Vagina (tissue), 2 donors: ENCODE data around the gene MTO1. TPM values are rescaled to one million over a fixed set of nuclear protein-coding genes. Genes with fewer than 3 reads are reported as not detected.
"Not testable (repeated sequence)": the region's sequence is repeated elsewhere in the genome, so short reads cannot be mapped to it uniquely, and the experiment has no call there.

Source experiments
- DNase-seq, 2 donors: peaks; one replicate each; pipeline ENCODE4 v3.0.0-alpha.2; 2017; ENCODE audit errors: extremely low spot score in 2 of 2
- H3K27ac ChIP-seq: fragments of 200-600 bp; sonication (generic); one replicate; pipeline ENCODE4 v1.5.1; 2019
- H3K27me3 ChIP-seq: fragments of 200-600 bp; sonication (generic); one replicate; pipeline ENCODE4 v1.5.1; 2019
- H3K36me3 ChIP-seq, 2 donors: fragments of 200-600 bp; sonication (generic); one replicate each; pipeline ENCODE4 v1.5.1; 2017 to 2019
- H3K4me1 ChIP-seq: fragments of 200-600 bp; sonication (generic); one replicate; pipeline ENCODE4 v1.5.1; 2019
- H3K4me3 ChIP-seq, 2 donors: fragments of 200-600 bp; sonication (generic); 1 replicate in 1 of 2; 2 replicates in 1 of 2; pipeline ENCODE4 v1.5.1; 2016 to 2019
- H3K9me3 ChIP-seq: fragments of 200-600 bp; sonication (generic); one replicate; pipeline ENCODE4 v1.5.1; 2019
- CTCF ChIP-seq, 3 experiments: fragments of 450-650 bp in 2 of 3; fragments of 200-600 bp in 1 of 3; sonication (generic) in 1 of 3; IDR thresholded peaks; one replicate each; pipeline ENCODE4 v1.5.1; 2017 to 2019; ENCODE audit warnings: antibody characterized with exemption in 3 of 3, mild to moderate bottlenecking in 2 of 3, moderate library complexity in 2 of 3
- POLR2A ChIP-seq, 2 donors: fragments of 450-650 bp; IDR thresholded peaks; one replicate each; pipeline ENCODE4 v1.6.1; 2017; ENCODE audit warnings: antibody characterized with exemption in 2 of 2, mild to moderate bottlenecking in 2 of 2, moderate library complexity in 2 of 2
- POLR2AphosphoS5 ChIP-seq, 2 donors: sonication (generic); formaldehyde crosslinking; IDR thresholded peaks; one replicate each; pipeline ENCODE4 v1.9.0; 2017; ENCODE audit warnings: antibody characterized with exemption in 2 of 2, mild to moderate bottlenecking in 2 of 2, low read depth in 1 of 2; ENCODE audit not compliant: insufficient read depth in 1 of 2
- intact Hi-C: fragments of 100-400 bp; cut with DNase I; formaldehyde crosslinking; loops from one replicate; pipeline ENCODE4 v1.15.1; 2023
- total RNA-seq: library from RNA; depleted of rRNA; stranded (reverse); fragments of >200 nt; gene quantifications from one replicate; pipeline ENCODE4 v1.2.3, GENCODE V29; 2016

MTO1 gene
- total RNA-seq, 1 donor from 2014 or later: 26.0 TPM

- H3K4me3 ChIP-seq: no peak overlapping the region
- no peak for DNase-seq
- no peaks in the 10 kb centered on the region for H3K4me1 ChIP-seq
- H3K9me3 ChIP-seq: no peaks in the 10 kb centered on the region
- no peaks in the 10 kb centered on the region for H3K27me3 ChIP-seq
- H3K27ac ChIP-seq: no peak overlapping the region
- peaks cover 0 to 47% of the 10 kb centered on the region in 2 donors for H3K36me3 ChIP-seq
- no peak for TF ChIP-seq CTCF (IDR thresholded peaks at IDR 0.05)
- no peak for TF ChIP-seq POLR2AphosphoS5 (IDR thresholded peaks at IDR 0.05; ENCODE audit: insufficient read depth in 1 of 2, low read depth in 1 of 2)
- no peak for TF ChIP-seq POLR2A (IDR thresholded peaks at IDR 0.05)
- intact Hi-C loops: no loop called here
Observed at GRCh38 chr6:73504160-73504559, 42.6 kb downstream of the MTO1 start.

- no peaks in the 10 kb centered on the region for H3K9me3 ChIP-seq
- intact Hi-C loops: no loop called here
- no peak for DNase-seq
- H3K36me3 ChIP-seq: peaks cover 0 to 37% of the 10 kb centered on the region in 2 donors
- no peaks in the 10 kb centered on the region for H3K27me3 ChIP-seq
- TF ChIP-seq POLR2A (IDR thresholded peaks at IDR 0.05) (no peak), CTCF (IDR thresholded peaks at IDR 0.05) (no peak)
- H3K27ac ChIP-seq: no peak overlapping the region
- H3K4me3 ChIP-seq: no peak overlapping the region
- no peaks in the 10 kb centered on the region for H3K4me1 ChIP-seq
Observed at GRCh38 chr6:73505142-73505541, 43.6 kb downstream of the MTO1 start.

- H3K9me3 ChIP-seq, DNase-seq, H3K4me1 ChIP-seq, H3K27me3 ChIP-seq, H3K27ac ChIP-seq, H3K4me3 ChIP-seq, intact Hi-C loops: not testable (repeated sequence)
- peaks cover 0 to 31% of the 10 kb centered on the region in 2 donors for H3K36me3 ChIP-seq
Observed at GRCh38 chr6:73505705-73506104, 44.2 kb downstream of the MTO1 start.

- H3K4me3 ChIP-seq: no peak overlapping the region
- no peak for DNase-seq
Observed at GRCh38 chr6:73506246-73506645, 44.7 kb downstream of the MTO1 start.

GRCh38 chr6:73508776-73509175 lies 47.2 kb downstream of the MTO1 start:
- H3K4me3 ChIP-seq: no peak overlapping the region
- H3K4me1 ChIP-seq: no peaks in the 10 kb centered on the region
- intact Hi-C loops: no loop called here
- no peak for TF ChIP-seq CTCF (IDR thresholded peaks at IDR 0.05)
- no peak for TF ChIP-seq POLR2A (IDR thresholded peaks at IDR 0.05)
- TF ChIP-seq POLR2AphosphoS5 (IDR thresholded peaks at IDR 0.05; ENCODE audit: insufficient read depth in 1 of 2, low read depth in 1 of 2): no peak
- H3K36me3 ChIP-seq: peaks cover 0 to 5% of the 10 kb centered on the region in 2 donors
- no peaks in the 10 kb centered on the region for H3K9me3 ChIP-seq
- H3K27me3 ChIP-seq: no peaks in the 10 kb centered on the region
- H3K27ac ChIP-seq: no peak overlapping the region
- DNase-seq: no peak

More at GRCh38 chr6:73506246-73506645, 44.7 kb downstream of the MTO1 start:
- no peaks in the 10 kb centered on the region for H3K9me3 ChIP-seq
- no peaks in the 10 kb centered on the region for H3K4me1 ChIP-seq
- TF ChIP-seq POLR2A (IDR thresholded peaks at IDR 0.05) (no peak), POLR2AphosphoS5 (IDR thresholded peaks at IDR 0.05; ENCODE audit: insufficient read depth in 1 of 2, low read depth in 1 of 2) (no peak), CTCF (IDR thresholded peaks at IDR 0.05) (no peak)
- intact Hi-C loops: no loop called here
- H3K36me3 ChIP-seq: peaks cover 0 to 26% of the 10 kb centered on the region in 2 donors
- H3K27ac ChIP-seq: no peak overlapping the region
- H3K27me3 ChIP-seq: no peaks in the 10 kb centered on the region

- Histone ChIP-seq H3K27me3 (no peaks in the 10 kb centered on the region), H3K4me3 (no peak overlapping the region), H3K9me3 (no peaks in the 10 kb centered on the region), H3K27ac (no peak overlapping the region), H3K36me3 (peaks cover 0 to 1% of the 10 kb centered on the region in 2 donors), H3K4me1 (peaks cover under 1% of the 10 kb centered on the region)
- intact Hi-C loops: loop anchor here (5.0 kb wide), 1 partner anchor 97 kb away; no protein-coding TSS in a partner anchor
- no peak for TF ChIP-seq CTCF (IDR thresholded peaks at IDR 0.05)
- no peak for TF ChIP-seq POLR2AphosphoS5 (IDR thresholded peaks at IDR 0.05; ENCODE audit: insufficient read depth in 1 of 2, low read depth in 1 of 2)
- no peak for TF ChIP-seq POLR2A (IDR thresholded peaks at IDR 0.05)
- no peak for DNase-seq
Observed at GRCh38 chr6:73509851-73510250, 48.3 kb downstream of the MTO1 start.
